Brain microvascular endothelial cell (primary cell): ENCODE results near the gene PPM1B.
"Not testable (repeated sequence)": the region's sequence is repeated elsewhere in the genome, so short reads cannot be mapped to it uniquely, and the experiment has no call there.

ENCODE experiments used
- DNase-seq: peaks from one replicate; pipeline ENCODE4 v3.0.0-alpha.2; 2020
- H3K27ac ChIP-seq: fragments of 250-450 bp; sonication (Bioruptor Pico); 2 replicates; pipeline ENCODE4 v1.5.1; 2020; ENCODE audit warnings: mild to moderate bottlenecking, moderate library complexity
- H3K27me3 ChIP-seq: fragments of 250-450 bp; sonication (Bioruptor Pico); replicated peaks from 2 replicates; pipeline ENCODE4 v1.5.1; 2020; ENCODE audit warnings: mild to moderate bottlenecking
- H3K36me3 ChIP-seq: fragments of 250-450 bp; sonication (Bioruptor Pico); replicated peaks from 2 replicates; pipeline ENCODE4 v1.5.1; 2020; ENCODE audit warnings: mild to moderate bottlenecking
- H3K4me3 ChIP-seq: 2 replicates; pipeline ENCODE4 v1.5.1; 2011; ENCODE audit warnings: low read depth, mild to moderate bottlenecking, control low read depth, low read length, moderate library complexity
- CTCF ChIP-seq: IDR thresholded peaks from 2 replicates; pipeline ENCODE4 v1.5.1; 2011; ENCODE audit warnings: low read depth, mild to moderate bottlenecking, moderate library complexity, low read length, control low read depth, inconsistent platforms; ENCODE audit errors: missing control alignments
- in situ Hi-C: cut with HindIII; loops from 2 replicates; pipeline ENCODE4 v1.10.0; 2017; ENCODE audit warnings: low sequenced_read_pairs, low pct_ligation_motif_present

PPM1B gene

GRCh38 chr2:44130441-44130840, 38.2 kb upstream of the PPM1B start:
- peak; percentile 14 for DNase-seq
- no peaks in the 10 kb centered on the region for H3K36me3 ChIP-seq
- in situ Hi-C loops, result no loop called here

GRCh38 chr2:44131177-44131576, 37.5 kb upstream of the PPM1B start:
- no peak for TF ChIP-seq CTCF

More at GRCh38 chr2:44130441-44130840, 38.2 kb upstream of the PPM1B start:
- no peak for TF ChIP-seq CTCF
- Histone ChIP-seq H3K27ac (peak overlapping the region; percentile 4), H3K4me3 (no peak overlapping the region), H3K27me3 (no peaks in the 10 kb centered on the region)

GRCh38 chr2:44133602-44134001, 35.1 kb upstream of the PPM1B start:
- H3K4me3 ChIP-seq, in situ Hi-C loops, H3K27me3 ChIP-seq, H3K36me3 ChIP-seq, H3K27ac ChIP-seq, DNase-seq: not testable (repeated sequence)

More at GRCh38 chr2:44131177-44131576, 37.5 kb upstream of the PPM1B start:
- no peak for DNase-seq
- Histone ChIP-seq H3K4me3 (no peak overlapping the region), H3K27ac (no peak overlapping the region), H3K36me3 (no peaks in the 10 kb centered on the region), H3K27me3 (no peaks in the 10 kb centered on the region)
- in situ Hi-C loops, result no loop called here

GRCh38 chr2:44134848-44135247, 33.8 kb upstream of the PPM1B start:
- DNase-seq, result no peak
- in situ Hi-C loops, result no loop called here
- no peaks in the 10 kb centered on the region for H3K36me3 ChIP-seq
- no peaks in the 10 kb centered on the region for H3K27me3 ChIP-seq
- H3K27ac ChIP-seq, result no peak overlapping the region
- H3K4me3 ChIP-seq, result no peak overlapping the region
- no peak for TF ChIP-seq CTCF

- no peak for DNase-seq
- peak overlapping the region; percentile 40 for H3K27ac ChIP-seq
- in situ Hi-C loops, result no loop called here
- H3K4me3 ChIP-seq, result no peak overlapping the region
- no peaks in the 10 kb centered on the region for H3K36me3 ChIP-seq
- no peak for TF ChIP-seq CTCF
- H3K27me3 ChIP-seq, result no peaks in the 10 kb centered on the region
These were observed 33.4 kb upstream of the PPM1B start for GRCh38 chr2:44135296-44135695.

GRCh38 chr2:44135771-44136170, 32.9 kb upstream of the PPM1B start:
- H3K36me3 ChIP-seq, result no peaks in the 10 kb centered on the region
- peak; percentile 54 for DNase-seq
- in situ Hi-C loops, result no loop called here
- no peak overlapping the region for H3K4me3 ChIP-seq
- no peak for TF ChIP-seq CTCF
- H3K27ac ChIP-seq, result peak overlapping the region; percentile 40
- no peaks in the 10 kb centered on the region for H3K27me3 ChIP-seq
